C4-2B (cell line): ENCODE data around the gene RPS19BP1.

Experiments
- ZFX ChIP-seq: fragments of 450-650 bp; IDR thresholded peaks from 2 replicates; pipeline ENCODE4 v1.6.1; 2017
- TF ChIP-seq, protein P1 (sequence below): fragments of 450-650 bp; conservative IDR thresholded peaks from 2 replicates; pipeline ENCODE4 v1.5.1; 2017; ENCODE audit warnings: mild to moderate bottlenecking

DNA sequence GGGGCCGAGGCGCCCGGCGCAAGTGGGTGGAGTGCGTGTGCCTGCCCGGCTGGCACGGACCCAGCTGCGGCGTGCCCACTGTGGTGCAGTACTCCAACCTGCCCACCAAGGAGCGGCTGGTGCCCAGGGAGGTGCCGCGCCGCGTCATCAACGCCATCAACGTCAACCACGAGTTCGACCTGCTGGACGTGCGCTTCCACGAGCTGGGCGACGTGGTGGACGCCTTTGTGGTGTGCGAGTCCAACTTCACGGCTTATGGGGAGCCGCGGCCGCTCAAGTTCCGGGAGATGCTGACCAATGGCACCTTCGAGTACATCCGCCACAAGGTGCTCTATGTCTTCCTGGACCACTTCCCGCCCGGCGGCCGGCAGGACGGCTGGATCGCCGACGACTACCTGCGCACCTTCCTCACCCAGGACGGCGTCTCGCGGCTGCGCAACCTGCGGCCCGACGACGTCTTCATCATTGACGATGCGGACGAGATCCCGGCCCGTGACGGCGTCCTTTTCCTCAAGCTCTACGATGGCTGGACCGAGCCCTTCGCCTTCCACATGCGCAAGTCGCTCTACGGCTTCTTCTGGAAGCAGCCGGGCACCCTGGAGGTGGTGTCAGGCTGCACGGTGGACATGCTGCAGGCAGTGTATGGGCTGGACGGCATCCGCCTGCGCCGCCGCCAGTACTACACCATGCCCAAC is 44.6 kb downstream of the RPS19BP1 start:
- TF ChIP-seq, protein P1, sequence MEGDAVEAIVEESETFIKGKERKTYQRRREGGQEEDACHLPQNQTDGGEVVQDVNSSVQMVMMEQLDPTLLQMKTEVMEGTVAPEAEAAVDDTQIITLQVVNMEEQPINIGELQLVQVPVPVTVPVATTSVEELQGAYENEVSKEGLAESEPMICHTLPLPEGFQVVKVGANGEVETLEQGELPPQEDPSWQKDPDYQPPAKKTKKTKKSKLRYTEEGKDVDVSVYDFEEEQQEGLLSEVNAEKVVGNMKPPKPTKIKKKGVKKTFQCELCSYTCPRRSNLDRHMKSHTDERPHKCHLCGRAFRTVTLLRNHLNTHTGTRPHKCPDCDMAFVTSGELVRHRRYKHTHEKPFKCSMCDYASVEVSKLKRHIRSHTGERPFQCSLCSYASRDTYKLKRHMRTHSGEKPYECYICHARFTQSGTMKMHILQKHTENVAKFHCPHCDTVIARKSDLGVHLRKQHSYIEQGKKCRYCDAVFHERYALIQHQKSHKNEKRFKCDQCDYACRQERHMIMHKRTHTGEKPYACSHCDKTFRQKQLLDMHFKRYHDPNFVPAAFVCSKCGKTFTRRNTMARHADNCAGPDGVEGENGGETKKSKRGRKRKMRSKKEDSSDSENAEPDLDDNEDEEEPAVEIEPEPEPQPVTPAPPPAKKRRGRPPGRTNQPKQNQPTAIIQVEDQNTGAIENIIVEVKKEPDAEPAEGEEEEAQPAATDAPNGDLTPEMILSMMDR = no peak
- TF ChIP-seq ZFX = no peak
